ENCODE measurements around the gene LIPN. TPM values are rescaled to one million over a fixed set of nuclear protein-coding genes. Genes with fewer than 3 reads are reported as not detected.

LIPN gene
- total RNA-seq, 4 donors from 2014 or later, result 25.9 to 80.5 (median 39.4) TPM

DNA sequence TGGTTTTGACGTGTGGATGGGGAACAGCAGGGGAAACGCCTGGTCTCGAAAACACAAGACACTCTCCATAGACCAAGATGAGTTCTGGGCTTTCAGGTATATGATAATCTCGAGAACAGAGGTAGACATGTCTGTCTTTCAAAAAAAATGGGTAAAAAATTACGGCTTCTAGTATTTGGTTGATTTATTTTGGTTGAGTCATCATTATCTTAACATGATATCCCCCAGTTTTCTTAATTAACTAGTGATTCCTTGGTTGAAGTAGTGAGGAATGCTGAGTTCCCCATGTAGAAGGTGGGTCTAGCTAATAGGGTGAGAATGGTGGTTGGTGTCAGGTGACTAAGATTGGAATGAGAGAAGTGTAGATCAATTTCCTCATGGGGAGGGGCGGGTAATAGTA, 53.4 kb downstream of the LIPN start:
- no peak overlapping the region for H3K4me3 ChIP-seq (ENCODE audit: low read depth, poor library complexity, severe bottlenecking)
- DNase-seq (ENCODE audit: low spot score in 2 of 2), result no peak
- intact Hi-C loops (cut with DNase I; ENCODE audit: low total_unique reads), result no loop called here
- TF ChIP-seq, protein P1, sequence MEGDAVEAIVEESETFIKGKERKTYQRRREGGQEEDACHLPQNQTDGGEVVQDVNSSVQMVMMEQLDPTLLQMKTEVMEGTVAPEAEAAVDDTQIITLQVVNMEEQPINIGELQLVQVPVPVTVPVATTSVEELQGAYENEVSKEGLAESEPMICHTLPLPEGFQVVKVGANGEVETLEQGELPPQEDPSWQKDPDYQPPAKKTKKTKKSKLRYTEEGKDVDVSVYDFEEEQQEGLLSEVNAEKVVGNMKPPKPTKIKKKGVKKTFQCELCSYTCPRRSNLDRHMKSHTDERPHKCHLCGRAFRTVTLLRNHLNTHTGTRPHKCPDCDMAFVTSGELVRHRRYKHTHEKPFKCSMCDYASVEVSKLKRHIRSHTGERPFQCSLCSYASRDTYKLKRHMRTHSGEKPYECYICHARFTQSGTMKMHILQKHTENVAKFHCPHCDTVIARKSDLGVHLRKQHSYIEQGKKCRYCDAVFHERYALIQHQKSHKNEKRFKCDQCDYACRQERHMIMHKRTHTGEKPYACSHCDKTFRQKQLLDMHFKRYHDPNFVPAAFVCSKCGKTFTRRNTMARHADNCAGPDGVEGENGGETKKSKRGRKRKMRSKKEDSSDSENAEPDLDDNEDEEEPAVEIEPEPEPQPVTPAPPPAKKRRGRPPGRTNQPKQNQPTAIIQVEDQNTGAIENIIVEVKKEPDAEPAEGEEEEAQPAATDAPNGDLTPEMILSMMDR (IDR thresholded peaks at IDR 0.05), result no peak
- TF ChIP-seq POLR2A (IDR thresholded peaks at IDR 0.05), result no peak
- WGBS, 2 donors, result 88 to 92% methylated on average over 6 of the region's 6 CpGs

GRCh38 chr10:88819290-88819689, 59.5 kb downstream of the LIPN start:
- intact Hi-C loops (cut with DNase I; ENCODE audit: low total_unique reads), result no loop called here
- H3K4me3 ChIP-seq (ENCODE audit: low read depth, poor library complexity, severe bottlenecking), result no peak overlapping the region
- WGBS, 2 donors, result 63 to 81% methylated on average over 3 of the region's 3 CpGs
- no peak for DNase-seq (ENCODE audit: low spot score in 2 of 2)
- TF ChIP-seq, protein P1 (IDR thresholded peaks at IDR 0.05), result no peak
- TF ChIP-seq POLR2A (IDR thresholded peaks at IDR 0.05), result no peak

DNA sequence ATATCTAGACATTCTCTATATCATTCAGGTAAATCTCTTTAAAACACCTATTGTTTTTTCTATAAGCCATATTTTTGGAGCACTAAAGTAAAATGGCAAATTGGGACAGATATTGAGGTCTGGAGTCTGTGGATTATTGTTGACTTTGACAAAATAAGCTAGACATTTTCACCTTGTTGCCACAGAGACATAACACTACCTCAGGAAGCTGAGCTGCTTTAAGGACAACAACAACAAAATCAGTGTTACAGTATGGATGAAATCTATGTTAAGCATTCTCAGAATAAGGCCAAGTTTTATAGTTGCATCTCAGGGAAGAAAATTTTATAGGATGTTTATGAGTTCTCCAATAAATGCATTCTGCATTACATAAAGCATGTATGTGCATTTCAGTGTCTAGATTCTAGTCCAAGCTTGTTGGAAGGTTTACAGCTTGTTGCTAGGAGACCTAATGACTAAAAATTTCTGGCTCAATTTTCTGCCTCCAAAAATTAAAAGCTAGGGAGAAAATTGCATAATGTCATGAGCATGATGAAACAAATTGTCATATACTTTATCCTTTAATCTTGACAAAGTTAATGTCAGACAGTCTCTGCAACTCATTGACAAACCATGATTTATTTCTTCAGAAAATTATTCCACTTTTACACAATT, 61.1 kb downstream of the LIPN start:
- no peak overlapping the region for H3K4me3 ChIP-seq (ENCODE audit: low read depth, poor library complexity, severe bottlenecking)
- intact Hi-C loops (cut with DNase I; ENCODE audit: low total_unique reads), result no loop called here
- no peak for DNase-seq (ENCODE audit: low spot score in 2 of 2)
- TF ChIP-seq POLR2A (IDR thresholded peaks at IDR 0.05), result no peak
- TF ChIP-seq, protein P1 (IDR thresholded peaks at IDR 0.05), result no peak

GRCh38 chr10:88826388-88826787, 66.6 kb downstream of the LIPN start:
- WGBS, 2 donors, result 72 to 85% methylated on average over 4 of the region's 4 CpGs
- intact Hi-C loops (cut with DNase I; ENCODE audit: low total_unique reads), result no loop called here
- TF ChIP-seq, protein P1 (IDR thresholded peaks at IDR 0.05), result no peak
- TF ChIP-seq POLR2A (IDR thresholded peaks at IDR 0.05), result no peak
- H3K4me3 ChIP-seq (ENCODE audit: low read depth, poor library complexity, severe bottlenecking), result no peak overlapping the region
- no peak for DNase-seq (ENCODE audit: low spot score in 2 of 2)

DNA sequence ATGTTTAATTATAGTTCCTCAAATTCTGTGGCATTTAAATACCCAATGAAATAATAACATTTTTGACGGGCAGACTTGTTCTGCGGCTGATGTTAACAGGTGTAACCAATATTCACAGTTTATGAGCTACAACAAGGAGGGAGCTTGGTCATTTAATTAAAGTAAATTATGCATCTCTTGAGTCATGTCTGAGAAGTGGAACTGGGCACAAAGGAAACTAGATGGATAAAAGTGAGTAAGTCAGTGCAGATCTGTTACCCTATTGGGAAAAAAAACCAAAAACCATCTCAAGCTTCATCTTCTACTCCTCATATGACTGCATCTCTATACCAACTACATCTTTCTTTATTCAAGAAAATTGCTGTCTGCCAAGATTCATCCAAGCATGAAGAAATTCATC, 67.9 kb downstream of the LIPN start:
- no peak overlapping the region for H3K4me3 ChIP-seq (ENCODE audit: low read depth, poor library complexity, severe bottlenecking)

More for the DNA sequence above, 67.9 kb downstream of the LIPN start:
- DNase-seq (ENCODE audit: low spot score in 2 of 2), result no peak
- 94% methylated on average over 2 of the region's 2 CpGs for WGBS, 2 donors
- no peak for TF ChIP-seq POLR2A (IDR thresholded peaks at IDR 0.05)
- TF ChIP-seq, protein P1 (IDR thresholded peaks at IDR 0.05), result no peak
- intact Hi-C loops (cut with DNase I; ENCODE audit: low total_unique reads), result no loop called here
